GM23248 (cell line): ENCODE results near the gene PRPS2. TPM values are rescaled to one million over a fixed set of nuclear protein-coding genes. Genes with fewer than 3 reads are reported as not detected.
A peak's percentile ranks its signal among the peaks of the same experiment; 100 is the strongest.

Experiments used
- DNase-seq: peaks from one replicate; pipeline ENCODE4 v3.0.0-alpha.2; 2015
- H2AFZ ChIP-seq: fragments of 200-600 bp; sonication (generic); 2 replicates; pipeline ENCODE4 v1.6.1; 2016; ENCODE audit warnings: antibody characterized with exemption
- H3F3A ChIP-seq: fragments of 200-600 bp; sonication (generic); 2 replicates; pipeline ENCODE4 v1.6.1; 2016; ENCODE audit warnings: mild to moderate bottlenecking, antibody characterized with exemption, mixed run types; ENCODE audit not compliant: insufficient read depth
- H3K27ac ChIP-seq: fragments of 200-600 bp; sonication (generic); 2 replicates; pipeline ENCODE4 v1.5.1; 2016; ENCODE audit warnings: mild to moderate bottlenecking
- H3K27me3 ChIP-seq: fragments of 200-600 bp; sonication (generic); replicated peaks from 2 replicates; pipeline ENCODE4 v1.6.1; 2016; ENCODE audit warnings: mild to moderate bottlenecking; ENCODE audit not compliant: insufficient read depth
- H3K36me3 ChIP-seq: fragments of 200-600 bp; sonication (generic); 2 replicates; pipeline ENCODE4 v1.6.1; 2016; ENCODE audit warnings: low read depth, mild to moderate bottlenecking
- H3K4me1 ChIP-seq: fragments of 200-600 bp; sonication (generic); 2 replicates; pipeline ENCODE4 v1.6.1; 2016; ENCODE audit warnings: mild to moderate bottlenecking; ENCODE audit not compliant: insufficient read depth
- H3K4me2 ChIP-seq: fragments of 200-600 bp; sonication (generic); one replicate; pipeline ENCODE4 v1.6.1; 2016; ENCODE audit warnings: mild to moderate bottlenecking; ENCODE audit not compliant: unreplicated experiment
- H3K4me3 ChIP-seq: fragments of 200-600 bp; sonication (generic); 2 replicates; pipeline ENCODE4 v1.5.1; 2016; ENCODE audit warnings: mild to moderate bottlenecking
- H3K79me2 ChIP-seq: fragments of 200-600 bp; sonication (generic); 2 replicates; pipeline ENCODE4 v1.6.1; 2016; ENCODE audit warnings: mild to moderate bottlenecking; ENCODE audit not compliant: insufficient read depth
- H3K9ac ChIP-seq: fragments of 200-600 bp; sonication (generic); 2 replicates; pipeline ENCODE4 v1.6.1; 2016; ENCODE audit warnings: mild to moderate bottlenecking
- H3K9me2 ChIP-seq: fragments of 200-600 bp; sonication (generic); 2 replicates; pipeline ENCODE4 v1.6.1; 2016; ENCODE audit warnings: mixed run types, mild to moderate bottlenecking, moderate library complexity; ENCODE audit not compliant: insufficient read depth
- H3K9me3 ChIP-seq: fragments of 200-600 bp; sonication (generic); one replicate; pipeline ENCODE4 v1.6.1; 2017; ENCODE audit warnings: low read depth
- H4K20me1 ChIP-seq: fragments of 200-600 bp; sonication (generic); 2 replicates; pipeline ENCODE4 v1.6.0; 2016; ENCODE audit not compliant: insufficient read depth
- EZH2 ChIP-seq: fragments of 200-600 bp; sonication (generic); IDR thresholded peaks from 2 replicates; pipeline ENCODE4 v1.6.1; 2018; ENCODE audit warnings: antibody characterized with exemption, mild to moderate bottlenecking; ENCODE audit not compliant: insufficient read depth, poor library complexity, severe bottlenecking
- EZH2phosphoT487 ChIP-seq: fragments of 200-600 bp; sonication (generic); IDR thresholded peaks from 2 replicates; pipeline ENCODE4 v1.6.1; 2018; ENCODE audit warnings: antibody characterized with exemption, moderate library complexity, mild to moderate bottlenecking, low read depth; ENCODE audit not compliant: insufficient read depth
- WGBS, 2 experiments: methylation state at CpG; one replicate each; pipeline ENCODE4 v1.1.6; 2015 to 2017; ENCODE audit warnings: low lambda C conversion rate in 2 of 2, low coverage in 1 of 2; ENCODE audit errors: missing lambda C conversion rate in 2 of 2; 5-methylcytosine and 5-hydroxymethylcytosine counted together
- in situ Hi-C: fragments of 300-500 bp; cut with MboI; formaldehyde crosslinking; loops from 2 replicates; pipeline ENCODE4 v1.15.0; 2020
- polyA plus RNA-seq: library from polyadenylated mRNA; unstranded; fragments of >200 nt; fragmentation: Nextera tagmentation; extraction: Ambion mirVana; gene quantifications from 2 replicates; pipeline ENCODE4 v1.2.1, GENCODE V29; 2016
- total RNA-seq: library from RNA; depleted of rRNA; stranded (reverse); fragments of >200 nt; shearing (Covaris generic); gene quantifications from 2 replicates; pipeline ENCODE4 v1.2.3, GENCODE V29; 2014

PRPS2 gene
- total and polyA plus RNA-seq, 2 experiments from 2014 or later = 20.6 to 22.5 TPM

- H3K36me3 ChIP-seq = no peaks in the 10 kb centered on the region
- H3K9ac ChIP-seq = peak overlapping the region; percentile 77
- H3K4me2 ChIP-seq = peak overlapping the region; percentile 78
- H3K79me2 ChIP-seq = no peaks in the 10 kb centered on the region
- no peaks in the 10 kb centered on the region for H3K4me1 ChIP-seq
- H2AFZ ChIP-seq = peak overlapping the region; percentile 94
- no peaks in the 10 kb centered on the region for H3F3A ChIP-seq
- no peaks in the 10 kb centered on the region for H4K20me1 ChIP-seq
- WGBS, 2 experiments = 10 to 15% methylated on average over 6 to 10 of the region's 21 CpGs
- TF ChIP-seq EZH2phosphoT487 (no peak), EZH2 (no peak)
- H3K27ac ChIP-seq = no peak overlapping the region
- DNase-seq = no peak
- H3K9me2 ChIP-seq = no peaks in the 10 kb centered on the region
- no peaks in the 10 kb centered on the region for H3K9me3 ChIP-seq
- in situ Hi-C loops = no loop called here
- H3K27me3 ChIP-seq = no peaks in the 10 kb centered on the region
- peak overlapping the region; percentile 89 for H3K4me3 ChIP-seq
Measured at GRCh38 chrX:12790885-12791256, 341 bp upstream of the PRPS2 start.

DNA sequence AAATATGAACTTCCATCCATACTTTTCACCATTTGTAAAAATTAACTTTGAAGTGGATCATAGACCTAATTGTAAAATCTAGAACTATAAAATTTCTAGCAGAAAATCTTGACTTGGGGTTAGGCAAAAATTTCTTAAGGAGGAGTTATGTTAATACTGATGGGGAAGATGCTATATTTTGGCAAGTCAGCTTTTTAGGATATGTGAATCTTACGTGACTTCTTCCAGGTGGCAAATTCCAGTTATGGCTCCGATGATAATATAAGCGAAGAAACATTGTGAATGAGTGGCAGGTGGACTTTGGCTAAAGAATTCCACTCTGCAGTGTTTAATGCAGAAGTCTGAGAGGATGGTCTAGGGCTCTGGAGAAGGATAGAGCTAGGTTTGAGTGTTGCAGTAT, 1.5 kb downstream of the PRPS2 start:
- no peak overlapping the region for H3K9ac ChIP-seq
- no peaks in the 10 kb centered on the region for H3K4me1 ChIP-seq
- H3K27me3 ChIP-seq = no peaks in the 10 kb centered on the region
- no peak overlapping the region for H3K4me2 ChIP-seq
- 98 to 100% methylated on average over 3 of the region's 3 CpGs for WGBS, 2 experiments
- no peaks in the 10 kb centered on the region for H3K79me2 ChIP-seq
- no peak for DNase-seq
- H3K9me2 ChIP-seq = no peaks in the 10 kb centered on the region
- TF ChIP-seq EZH2 (no peak), EZH2phosphoT487 (no peak)
- H3K36me3 ChIP-seq = no peaks in the 10 kb centered on the region
- no peaks in the 10 kb centered on the region for H4K20me1 ChIP-seq
- H3F3A ChIP-seq = no peaks in the 10 kb centered on the region
- in situ Hi-C loops = no loop called here
- H2AFZ ChIP-seq = no peak overlapping the region; the same call in 1 of the 2 replicates
- no peaks in the 10 kb centered on the region for H3K9me3 ChIP-seq
- H3K27ac ChIP-seq = no peak overlapping the region
- H3K4me3 ChIP-seq = peak overlapping the region; percentile 89; the same call in 1 of the 2 replicates

- H2AFZ ChIP-seq = no peak overlapping the region
- no peaks in the 10 kb centered on the region for H3K36me3 ChIP-seq
- no peaks in the 10 kb centered on the region for H3K9me3 ChIP-seq
- WGBS, 2 experiments = 71 to 78% methylated on average over 6 of the region's 6 CpGs
- no peaks in the 10 kb centered on the region for H3K79me2 ChIP-seq
- H3K4me1 ChIP-seq = no peaks in the 10 kb centered on the region
- no peak for DNase-seq
- no peaks in the 10 kb centered on the region for H3F3A ChIP-seq
- H3K27me3 ChIP-seq = no peaks in the 10 kb centered on the region
- H3K9me2 ChIP-seq = no peaks in the 10 kb centered on the region
- H3K4me2 ChIP-seq = no peak overlapping the region
- H3K4me3 ChIP-seq = no peak overlapping the region
- no peaks in the 10 kb centered on the region for H4K20me1 ChIP-seq
- no peak overlapping the region for H3K27ac ChIP-seq
- in situ Hi-C loops = no loop called here
- H3K9ac ChIP-seq = no peak overlapping the region
- no peak for TF ChIP-seq EZH2phosphoT487
- no peak for TF ChIP-seq EZH2
Measured at GRCh38 chrX:12794654-12795053, 3.4 kb downstream of the PRPS2 start.

GRCh38 chrX:12798601-12799000, 7.4 kb downstream of the PRPS2 start:
- Histone ChIP-seq H3K36me3 (no peaks in the 10 kb centered on the region), H4K20me1 (no peaks in the 10 kb centered on the region), H3F3A (no peaks in the 10 kb centered on the region), H3K79me2 (no peaks in the 10 kb centered on the region), H3K4me2 (no peak overlapping the region), H3K4me1 (no peaks in the 10 kb centered on the region), H3K9me3 (no peaks in the 10 kb centered on the region), H2AFZ (no peak overlapping the region), H3K27ac (no peak overlapping the region), H3K9me2 (no peaks in the 10 kb centered on the region), H3K27me3 (no peaks in the 10 kb centered on the region), H3K4me3 (no peak overlapping the region), H3K9ac (no peak overlapping the region)
- no peak for TF ChIP-seq EZH2
- no peak for TF ChIP-seq EZH2phosphoT487
- in situ Hi-C loops = no loop called here
- no peak for DNase-seq
- WGBS, 2 experiments = 91 to 97% methylated on average over 3 of the region's 3 CpGs

DNA sequence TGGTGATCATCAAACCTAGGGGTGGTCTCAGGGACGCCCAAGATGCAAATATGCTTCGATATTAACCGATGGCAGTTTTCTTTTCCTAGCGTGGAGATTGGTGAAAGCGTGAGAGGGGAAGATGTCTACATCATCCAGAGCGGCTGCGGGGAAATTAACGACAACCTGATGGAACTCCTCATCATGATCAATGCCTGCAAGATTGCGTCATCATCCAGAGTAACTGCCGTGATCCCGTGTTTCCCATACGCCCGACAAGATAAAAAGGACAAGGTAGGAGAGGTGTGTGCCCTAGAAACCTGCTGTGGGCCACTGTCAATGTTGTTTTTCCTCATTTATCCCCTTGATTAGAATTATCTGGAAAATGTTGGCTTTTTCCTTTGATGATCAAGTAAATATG, 7.9 kb downstream of the PRPS2 start:
- DNase-seq = no peak
- no peak overlapping the region for H2AFZ ChIP-seq
- no peaks in the 10 kb centered on the region for H3K4me1 ChIP-seq
- no peaks in the 10 kb centered on the region for H4K20me1 ChIP-seq
- no peak overlapping the region for H3K4me3 ChIP-seq
- H3K27ac ChIP-seq = no peak overlapping the region
- no peaks in the 10 kb centered on the region for H3K27me3 ChIP-seq
- H3K9me2 ChIP-seq = no peaks in the 10 kb centered on the region
- H3K36me3 ChIP-seq = no peaks in the 10 kb centered on the region
- H3K9me3 ChIP-seq = no peaks in the 10 kb centered on the region
- no peaks in the 10 kb centered on the region for H3K79me2 ChIP-seq
- H3K4me2 ChIP-seq = no peak overlapping the region
- TF ChIP-seq EZH2phosphoT487 (no peak), EZH2 (no peak)
- WGBS, 2 experiments = 89 to 93% methylated on average over 13 of the region's 13 CpGs
- H3K9ac ChIP-seq = no peak overlapping the region
- H3F3A ChIP-seq = no peaks in the 10 kb centered on the region
- in situ Hi-C loops = no loop called here
